HepG2 (cell line): ENCODE results near the gene GSC2. TPM values are rescaled to one million over a fixed set of nuclear protein-coding genes. Genes with fewer than 3 reads are reported as not detected.

Experiments used
- ATAC-seq: fragments of 200-7000 bp; cut with Tn5 transposase; 3 replicates; pipeline ENCODE4 v1.9.1; 2020; ENCODE audit warnings: mild to moderate bottlenecking, moderate library complexity
- BruUV-seq: library from RNA; stranded (reverse); fragments of 400-500 nt; replicated peaks from 2 replicates; lab custom pipeline; 2021; lab: Mats Ljungman, UMichigan
- CTCF ChIA-PET: fragments of 300-600 bp; formaldehyde crosslinking; extraction: SDS; loops from one replicate; lab custom pipeline; 2021; ENCODE audit warnings: low total read pairs, inconsistent platforms, low intra/inter-chr PET ratio; lab: Yijun Ruan, JAX
- POLR2A ChIA-PET: fragments of 350-600 bp; sonication (Branson Sonifier 250); formaldehyde crosslinking; loops from one replicate; lab custom pipeline; 2020; ENCODE audit warnings: antibody characterized with exemption, inconsistent platforms; lab: Yijun Ruan, JAX
- DNase-seq: peaks from one replicate; pipeline ENCODE4 v3.0.0-alpha.2; 2015; ENCODE audit warnings: low spot score
- FAIRE-seq: peaks from 3 replicates; lab custom pipeline; 2011; peaks lifted over from hg19 to GRCh38; lab: Jason Lieb, UNC
- H2AFZ ChIP-seq: one replicate; pipeline ENCODE4 v1.6.1; 2011; ENCODE audit warnings: low read length, inconsistent platforms
- H3K27ac ChIP-seq: fragments of 300-600 bp; 3 replicates; pipeline ENCODE4 v1.8.0; 2011; ENCODE audit warnings: mixed run types, mild to moderate bottlenecking, mixed read lengths, low read length, inconsistent platforms; ENCODE audit not compliant: insufficient read depth; ENCODE audit errors: extremely low read length
- H3K27me3 ChIP-seq, 2 experiments: fragments of 200-600 bp in 1 of 2; 2 replicates in 1 of 2; 3 replicates in 1 of 2; pipeline versions ENCODE4 v1.6.0 to v1.8.0; 2011; ENCODE audit warnings: low read length in 2 of 2, mild to moderate bottlenecking in 2 of 2, moderate library complexity in 2 of 2, inconsistent platforms in 1 of 2; ENCODE audit not compliant: insufficient read depth in 2 of 2, control insufficient read depth in 1 of 2
- H3K36me3 ChIP-seq, 2 experiments: fragments of 200-600 bp in 1 of 2; replicated peaks in 1 of 2; 2 replicates in 1 of 2; 3 replicates in 1 of 2; pipeline versions ENCODE4 v1.5.1 to v1.8.0; 2011; ENCODE audit warnings: low read length in 2 of 2, inconsistent platforms in 1 of 2; ENCODE audit not compliant: insufficient read depth in 2 of 2, control insufficient read depth in 1 of 2
- H3K4me1 ChIP-seq: 2 replicates; pipeline ENCODE4 v1.5.1; 2012; ENCODE audit warnings: low read length, inconsistent platforms; ENCODE audit not compliant: insufficient read depth
- H3K4me2 ChIP-seq: 2 replicates; pipeline ENCODE4 v1.6.0; 2011; ENCODE audit warnings: low read depth, low read length, inconsistent platforms
- H3K4me3 ChIP-seq, 3 experiments: fragments of 200-600 bp in 1 of 3; sonication (generic), shearing (Covaris generic) in 1 of 3; replicated peaks in 1 of 3; 2 replicates each; pipeline ENCODE4 v1.5.1; 2011 to 2016; ENCODE audit warnings: low read length in 3 of 3, inconsistent platforms in 2 of 3, low read depth in 2 of 3, mild to moderate bottlenecking in 2 of 3, control low read depth in 1 of 3, mixed read lengths in 1 of 3; ENCODE audit not compliant: insufficient read depth in 1 of 3
- H3K79me2 ChIP-seq: one replicate; pipeline ENCODE4 v1.6.1; 2011; ENCODE audit warnings: low read length, inconsistent platforms; ENCODE audit not compliant: insufficient read depth
- H3K9ac ChIP-seq: 2 replicates; pipeline ENCODE4 v1.6.0; 2011; ENCODE audit warnings: mild to moderate bottlenecking, low read depth, low read length, inconsistent platforms; ENCODE audit not compliant: insufficient read depth
- H3K9me3 ChIP-seq: 2 replicates; pipeline ENCODE4 v1.5.1; 2012; ENCODE audit warnings: mild to moderate bottlenecking, low read length
- H4K20me1 ChIP-seq: 2 replicates; pipeline ENCODE4 v1.6.0; 2011; ENCODE audit warnings: inconsistent platforms, mild to moderate bottlenecking, low read length, moderate library complexity; ENCODE audit not compliant: insufficient read depth
- ATF7 ChIP-seq, 2 experiments: fragments of 450-650 bp in 1 of 2; sonication (generic) in 1 of 2; formaldehyde crosslinking in 1 of 2; IDR thresholded peaks; 2 replicates each; pipeline versions ENCODE4 v1.4.0 to v1.6.1; 2016 to 2020; ENCODE audit warnings: antibody characterized with exemption in 1 of 2, mild to moderate bottlenecking in 1 of 2, missing genetic modification reagents in 1 of 2
- CREB1 ChIP-seq, 2 experiments: fragments of 450-650 bp in 1 of 2; IDR thresholded peaks; 2 replicates each; pipeline ENCODE4 v1.6.1; 2016 to 2017; ENCODE audit warnings: control low read depth in 1 of 2, mild to moderate bottlenecking in 1 of 2, missing compliant biosample characterization in 1 of 2, missing genetic modification characterization in 1 of 2
- DNMT3B ChIP-seq: conservative IDR thresholded peaks from 2 replicates; pipeline ENCODE4 v1.6.1; 2016; ENCODE audit warnings: missing biosample characterization, control low read depth
- NFYB ChIP-seq: sonication (generic); formaldehyde crosslinking; IDR thresholded peaks from 2 replicates; pipeline ENCODE4 v1.4.0; 2020; ENCODE audit warnings: missing genetic modification reagents
- TBX2 ChIP-seq: sonication (generic); formaldehyde crosslinking; IDR thresholded peaks from 2 replicates; pipeline ENCODE4 v1.5.0; 2020; ENCODE audit warnings: missing genetic modification reagents, mild to moderate bottlenecking, borderline replicate concordance
- USF2 ChIP-seq, 2 experiments: sonication (generic) in 1 of 2; formaldehyde crosslinking in 1 of 2; IDR thresholded peaks; 2 replicates each; pipeline versions ENCODE4 v1.5.1 to v1.6.1; 2011 to 2020; ENCODE audit warnings: borderline replicate concordance in 1 of 2, low read depth in 1 of 2, low read length in 1 of 2, mild to moderate bottlenecking in 1 of 2, missing genetic modification reagents in 1 of 2, moderate library complexity in 1 of 2
- ZBTB21 ChIP-seq: sonication (generic); formaldehyde crosslinking; IDR thresholded peaks from 2 replicates; pipeline ENCODE4 v1.4.0; 2020; ENCODE audit warnings: missing genetic modification reagents
- WGBS: methylation state at CpG from one replicate; pipeline ENCODE4 v1.1.6; 2017; ENCODE audit warnings: low lambda C conversion rate; 5-methylcytosine and 5-hydroxymethylcytosine counted together
- in situ Hi-C: cut with HindIII; loops from 2 replicates; pipeline ENCODE4 v1.10.0; 2017; ENCODE audit warnings: low pct_unique_long_range_greater_than_20kb; ENCODE audit not compliant: extremely low pct_ligation_motif_present
- intact Hi-C: fragments of 100-400 bp; cut with micrococcal nuclease; formaldehyde crosslinking; loops from one replicate; pipeline ENCODE4 v1.10.0; 2022; ENCODE audit not compliant: unreplicated experiment
- polyA plus RNA-seq, 8 experiments: library from polyadenylated mRNA; depleted of rRNA in 3 of 8; stranded (reverse) in 7 of 8; unstranded in 1 of 8; fragments of >200 nt; fragmentation: Illumina TruSeq in 4 of 8; extraction: Trizol in 4 of 8; gene quantifications; 2 replicates each; pipeline versions ENCODE4 v1.2.1 to v1.2.3, GENCODE V29; 2011 to 2016; ENCODE audit warnings: low read depth in 4 of 8, missing spikeins in 1 of 8, mixed read lengths in 1 of 8; ENCODE audit not compliant: insufficient read depth in 1 of 8
- total RNA-seq, 5 experiments: library from RNA; depleted of rRNA; stranded (reverse); fragments of >200 nt; fragmentation: Illumina TruSeq; extraction: Trizol; gene quantifications; 2 replicates each; pipeline ENCODE4 v1.2.3, GENCODE V29; 2016; ENCODE audit warnings: low read depth in 1 of 5

GSC2 gene
- total and polyA plus RNA-seq, 2 of the 13 experiments (the other 11 are each of a cell fraction or from before 2014, with no cell fraction given): not detected

- CTCF ChIA-PET: no interaction called here
- Histone ChIP-seq H3K36me3 (peaks cover 1 to 14% of the 10 kb centered on the region in 2 experiments), H3K9me3 (no peaks in the 10 kb centered on the region), H4K20me1 (peaks cover 27% of the 10 kb centered on the region), H3K79me2 (peaks cover 76% of the 10 kb centered on the region), H3K4me3 (no peak overlapping the region), H3K9ac (no peak overlapping the region), H3K27me3 (no peaks in the 10 kb centered on the region), H3K27ac (no peak overlapping the region), H3K4me1 (peaks cover 7% of the 10 kb centered on the region), H2AFZ (no peak overlapping the region), H3K4me2 (no peak overlapping the region)
- FAIRE-seq (no peak), DNase-seq (no peak), ATAC-seq (no peak)
- POLR2A ChIA-PET: no interaction called here
- 98% methylated on average over 4 of the region's 5 CpGs for WGBS
- in situ Hi-C loops: no loop called here
- no TSS peak for BruUV-seq
- intact Hi-C loops: no loop called here
- no peak for TF ChIP-seq TBX2 (CRISPR knock-in tag)
- TF ChIP-seq USF2 (IDR thresholded peaks at IDR 0.05; ENCODE audit: low read depth, low read length): no peak
- TF ChIP-seq USF2 (CRISPR knock-in tag; IDR thresholded peaks at IDR 0.05; ENCODE audit: borderline replicate concordance): no peak
- no peak for TF ChIP-seq DNMT3B (CRISPR knock-in tag)
- TF ChIP-seq CREB1 (IDR thresholded peaks at IDR 0.05): peak; percentile 68
- TF ChIP-seq CREB1 (CRISPR knock-in tag; IDR thresholded peaks at IDR 0.05): no peak
- TF ChIP-seq ATF7 (IDR thresholded peaks at IDR 0.05): peak; percentile 93
- no peak for TF ChIP-seq ATF7 (CRISPR knock-in tag; IDR thresholded peaks at IDR 0.05)
- peak; percentile 35; the same call in 1 of the 2 replicates for TF ChIP-seq ZBTB21
- no peak for TF ChIP-seq NFYB (CRISPR knock-in tag)
Observed at GRCh38 chr22:19103880-19104821, 45.9 kb downstream of the GSC2 start.
